Stimulated activated CD4-positive, alpha-beta T cell treated with anti-CD3 and anti-CD28 coated beads, Interleukin-15, amount 100 ng/mL, for 48 hours (primary cell): Measurements from ENCODE around the gene CASQ1.

ENCODE experiments used
- DNase-seq, 2 donors: peaks; one replicate each; pipeline ENCODE4 v3.0.0-alpha.2; 2020; ENCODE audit warnings: low read depth in 2 of 2

Gene CASQ1

GRCh38 chr1:160226623-160227022, 36.2 kb downstream of the CASQ1 start:
- DNase-seq: no peak

- no peak for DNase-seq
Measured at GRCh38 chr1:160227034-160227433, 36.7 kb downstream of the CASQ1 start.

- DNase-seq: no peak
Measured at GRCh38 chr1:160227561-160227960, 37.2 kb downstream of the CASQ1 start.

DNA sequence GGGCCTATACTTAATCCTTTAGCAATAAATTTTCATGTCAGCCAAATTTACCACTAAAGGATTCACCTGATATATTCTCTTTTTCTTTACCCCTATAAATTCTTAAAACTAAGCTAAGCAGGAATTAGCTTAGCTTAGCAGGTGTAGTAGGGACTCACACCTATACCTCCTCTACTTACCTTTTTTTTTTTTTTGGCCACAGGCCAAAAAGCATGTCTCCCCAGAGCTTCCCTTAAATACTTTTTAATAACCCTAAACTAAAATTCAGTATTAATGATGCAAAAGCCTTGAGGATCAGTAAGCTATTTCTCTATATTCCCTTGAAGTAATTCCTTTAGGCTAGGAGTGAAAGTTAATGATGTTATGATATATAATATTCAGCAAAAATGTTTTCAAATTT, 38.1 kb downstream of the CASQ1 start:
- DNase-seq: no peak

DNA sequence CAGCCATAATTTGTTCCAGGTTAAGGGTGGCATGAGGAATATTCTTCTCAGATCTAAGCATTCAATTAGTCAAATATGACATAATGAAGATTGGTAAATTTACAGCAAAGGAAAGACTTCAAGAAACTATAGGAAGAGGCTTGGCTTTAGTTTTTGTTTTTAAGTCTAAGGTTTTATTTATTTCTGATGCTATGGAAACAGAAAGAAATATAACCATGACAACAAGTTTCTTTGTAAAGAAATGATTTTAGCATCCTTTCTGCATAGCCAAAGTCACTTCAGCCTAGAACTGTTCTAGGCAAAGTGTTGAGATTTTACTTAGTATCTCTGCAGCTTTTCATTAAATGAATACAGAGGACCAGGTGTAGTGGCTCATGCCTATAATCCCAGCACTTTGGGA, 42.5 kb downstream of the CASQ1 start:
- no peak for DNase-seq

DNA sequence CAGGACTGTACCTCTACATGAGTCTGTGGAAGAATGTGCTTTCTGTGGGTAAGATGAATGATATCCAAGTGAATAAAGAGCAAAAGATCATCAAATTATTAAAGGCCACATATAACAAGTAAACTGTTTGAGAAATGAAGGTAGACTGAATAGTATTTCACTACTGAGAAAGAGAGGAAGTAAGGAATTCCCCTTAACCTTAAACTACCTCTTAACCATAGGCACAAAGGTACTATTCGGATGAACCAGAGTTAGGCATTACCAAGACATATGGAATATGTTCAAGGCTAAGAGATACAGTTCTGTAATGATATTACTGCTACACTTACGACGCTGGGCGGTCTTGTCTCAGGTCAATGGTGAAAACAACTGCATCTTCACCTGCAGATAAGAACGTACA, 46.4 kb downstream of the CASQ1 start:
- DNase-seq: no peak

- DNase-seq: no peak
Measured at GRCh38 chr1:160237558-160237957, 47.2 kb downstream of the CASQ1 start.

DNA sequence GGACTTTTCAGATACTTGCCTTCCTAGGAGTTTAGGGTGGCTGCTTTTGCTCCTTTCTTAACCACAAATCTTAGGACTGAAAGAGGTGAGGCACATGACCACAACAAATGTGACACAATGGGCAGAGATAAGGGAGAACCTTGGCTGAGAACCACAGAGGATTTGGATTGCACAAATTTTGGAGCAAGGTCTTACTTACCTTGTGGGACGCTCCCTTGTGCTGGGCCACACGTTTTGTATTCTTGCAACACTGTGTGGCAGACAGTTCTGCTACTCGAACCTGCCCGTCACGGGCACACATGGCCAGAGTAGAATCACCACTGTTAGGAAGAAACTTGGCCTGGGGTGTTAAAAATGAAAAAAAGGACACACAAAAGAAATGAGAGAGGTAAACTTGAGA, 48.0 kb downstream of the CASQ1 start:
- no peak for DNase-seq

DNA sequence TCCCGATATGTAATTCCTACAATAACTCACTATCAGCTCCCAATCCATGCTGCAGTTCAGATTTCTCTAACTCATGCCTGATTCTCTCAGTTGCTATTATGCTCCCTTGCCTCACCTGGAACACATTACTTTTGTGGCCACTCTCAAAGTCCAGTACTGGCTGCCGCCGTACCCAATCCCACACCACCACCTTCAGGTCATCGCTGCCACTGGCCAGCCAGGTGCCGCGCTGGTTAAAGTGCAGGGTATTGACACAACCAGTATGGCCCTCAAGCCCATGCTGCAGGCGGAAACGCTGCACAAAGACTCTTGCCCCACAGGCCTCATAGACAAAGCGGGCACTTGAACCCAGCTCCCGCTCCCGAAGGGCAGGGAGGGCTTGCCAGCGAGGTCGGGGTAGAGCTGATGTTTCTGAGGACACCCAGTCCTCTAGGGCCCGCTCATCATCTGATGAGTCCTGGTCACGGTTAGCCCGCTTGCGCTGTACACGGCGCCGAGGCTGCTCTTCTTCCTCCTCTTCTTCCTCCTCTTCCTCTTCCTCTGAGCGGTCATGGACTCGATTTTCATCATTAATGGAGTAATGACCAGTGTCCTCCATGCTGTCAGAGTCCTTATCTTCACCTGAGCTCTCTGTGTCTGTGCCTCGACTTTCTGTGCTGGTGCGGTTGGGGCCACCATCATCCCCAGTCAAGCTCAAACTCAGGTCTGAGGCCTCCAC, 49.4 kb downstream of the CASQ1 start:
- DNase-seq: no peak

DNA sequence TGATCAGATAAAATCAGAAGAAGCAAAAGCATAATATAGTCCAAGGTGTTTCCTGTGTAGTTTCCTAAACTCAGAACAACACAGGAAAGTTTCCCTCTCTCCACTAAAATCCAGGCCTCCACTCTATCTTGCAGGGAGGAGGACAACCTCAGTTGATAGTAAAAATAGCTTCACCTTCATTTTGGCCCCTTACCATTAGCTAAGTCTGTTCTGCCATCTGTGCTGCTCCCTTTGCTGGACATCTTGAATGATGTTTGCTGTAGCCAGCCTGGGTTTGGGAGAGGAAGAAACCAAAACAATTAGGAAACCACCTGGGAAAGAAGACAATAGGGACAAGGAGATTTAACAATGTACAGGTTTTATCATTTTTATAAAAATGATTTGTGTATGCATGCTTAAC, 53.4 kb downstream of the CASQ1 start:
- DNase-seq: no peak

DNA sequence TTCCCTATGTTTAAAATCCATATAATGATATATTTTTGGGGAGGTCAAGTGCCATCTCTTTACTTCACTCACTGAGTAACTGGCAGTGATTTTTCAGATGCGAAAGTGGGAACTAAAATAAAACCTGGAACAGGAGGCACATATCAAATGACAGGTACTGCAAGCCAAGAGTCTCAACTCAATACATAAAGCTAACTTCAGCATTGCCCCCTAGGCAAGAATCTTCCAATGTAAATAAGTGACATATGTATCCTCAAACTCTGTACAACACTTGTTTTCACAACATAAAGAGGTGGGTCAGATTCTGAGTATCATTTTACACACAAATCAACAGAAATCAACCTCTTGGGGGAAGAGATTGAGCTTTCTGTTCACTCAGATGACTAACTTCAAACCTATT, 53.8 kb downstream of the CASQ1 start:
- DNase-seq: no peak

DNA sequence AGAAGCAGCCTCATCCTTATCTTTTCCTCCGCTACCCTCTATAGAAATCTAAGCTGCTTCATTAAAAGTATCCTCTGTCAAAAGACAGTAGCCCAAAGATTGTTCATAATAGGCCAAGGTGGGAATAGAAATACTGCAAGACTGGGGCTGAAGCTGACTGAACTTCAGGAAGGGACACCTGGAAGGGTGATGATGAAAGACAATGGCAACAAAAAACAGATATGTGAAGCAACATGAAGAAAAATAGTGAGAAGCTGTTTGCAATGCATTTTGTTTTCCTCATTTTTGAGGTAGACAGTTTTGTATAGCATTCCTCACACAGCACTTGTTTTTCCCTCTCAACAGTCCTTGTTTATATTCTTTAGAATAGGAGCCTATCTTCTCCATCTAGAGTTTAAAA, 55.1 kb downstream of the CASQ1 start:
- DNase-seq: no peak

DNA sequence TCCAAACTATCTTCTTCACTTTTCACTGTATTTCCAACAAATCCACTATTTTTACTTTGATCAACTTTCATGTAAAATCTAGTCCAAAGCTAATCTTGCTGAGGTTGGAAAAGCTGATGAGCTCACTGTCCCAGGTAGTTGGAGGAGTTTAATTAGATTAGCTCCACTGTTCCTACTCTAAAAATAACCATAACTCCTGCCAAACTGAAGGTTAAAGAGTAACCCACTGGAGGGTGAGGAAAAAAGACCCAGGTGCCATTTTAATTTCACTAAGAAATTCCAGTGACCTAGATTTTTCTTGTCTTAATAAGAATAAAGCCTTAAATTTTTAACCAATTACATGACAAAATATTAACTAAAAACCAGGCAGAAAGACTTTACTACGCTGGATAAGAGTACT, 56.7 kb downstream of the CASQ1 start:
- DNase-seq: no peak

DNA sequence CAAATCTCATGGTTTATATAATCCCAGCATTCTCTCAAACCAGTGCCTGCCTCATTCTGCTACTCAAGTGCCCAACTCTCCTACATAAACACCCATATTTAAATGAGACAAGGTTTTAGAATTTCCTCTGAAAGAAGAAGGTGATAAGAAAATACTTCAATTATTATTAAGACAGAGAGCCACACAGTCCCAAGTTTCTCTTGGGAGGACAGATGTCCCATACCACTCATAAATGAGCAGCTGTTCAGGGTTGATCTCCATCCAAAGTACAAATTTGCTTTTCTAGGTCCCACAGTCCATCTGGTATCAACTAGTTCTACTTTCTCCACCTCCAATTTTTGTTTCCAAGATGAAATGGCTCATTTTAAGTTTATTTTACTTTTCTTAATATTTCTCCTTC, 60.6 kb downstream of the CASQ1 start:
- no peak for DNase-seq
